H1 (cell line): Measurements from ENCODE around the gene CUX1. TPM values are rescaled to one million over a fixed set of nuclear protein-coding genes. Genes with fewer than 3 reads are reported as not detected.

Experiments used
- CTCF ChIA-PET: fragments of 300-600 bp; sonication (Branson Sonifier 250); formaldehyde crosslinking; loops from one replicate; lab custom pipeline; 2021; ENCODE audit not compliant: partially characterized antibody; lab: Charles Lee
- POLR2A ChIA-PET: fragments of 300-600 bp; sonication (Branson Sonifier 250); formaldehyde crosslinking; loops from one replicate; lab custom pipeline; 2021; ENCODE audit warnings: inconsistent platforms; ENCODE audit not compliant: partially characterized antibody; lab: Charles Lee
- DNase-seq, 2 experiments: peaks; one replicate each; pipeline versions ENCODE4 v3.0.0 to v3.0.0-alpha.2; 2010 to 2022; ENCODE audit warnings: low spot score in 2 of 2, low read depth in 1 of 2, mixed read lengths in 1 of 2
- FAIRE-seq: peaks from 2 replicates; lab custom pipeline; 2011; peaks lifted over from hg19 to GRCh38; lab: Jason Lieb, UNC
- H2AFZ ChIP-seq: 2 replicates; pipeline ENCODE4 v1.8.1; 2012; ENCODE audit warnings: low read length, inconsistent platforms
- H2AK5ac ChIP-seq: 2 replicates; pipeline ENCODE4 v1.6.1; 2013; ENCODE audit warnings: low read depth, low read length
- H2BK120ac ChIP-seq: replicated peaks from 2 replicates; pipeline ENCODE3; 2013; ENCODE audit warnings: low read depth, low read length, inconsistent platforms
- H2BK12ac ChIP-seq: 2 replicates; pipeline ENCODE4 v1.6.1; 2013; ENCODE audit warnings: low read depth, low read length
- H2BK15ac ChIP-seq: 2 replicates; pipeline ENCODE4 v1.6.1; 2013; ENCODE audit warnings: low read length
- H2BK20ac ChIP-seq: 2 replicates; pipeline ENCODE4 v1.6.1; 2013; ENCODE audit warnings: low read length
- H2BK5ac ChIP-seq: 2 replicates; pipeline ENCODE4 v1.6.1; 2013; ENCODE audit warnings: low read depth, low read length
- H3K14ac ChIP-seq: 2 replicates; pipeline ENCODE4 v1.6.1; 2013; ENCODE audit warnings: inconsistent platforms; ENCODE audit not compliant: insufficient read length
- H3K18ac ChIP-seq: 2 replicates; pipeline ENCODE4 v1.6.1; 2013; ENCODE audit warnings: low read length; ENCODE audit errors: extremely low read depth
- H3K23ac ChIP-seq: 2 replicates; pipeline ENCODE4 v1.6.1; 2013; ENCODE audit warnings: inconsistent platforms; ENCODE audit not compliant: insufficient read length
- H3K23me2 ChIP-seq: 2 replicates; pipeline ENCODE4 v1.6.1; 2013; ENCODE audit warnings: low read depth, low read length
- H3K27ac ChIP-seq: 2 replicates; pipeline ENCODE4 v1.6.1; 2011; ENCODE audit warnings: low read depth, low read length, inconsistent platforms
- H3K27me3 ChIP-seq, 4 experiments: replicated peaks in 1 of 4; 1 replicate in 1 of 4; 2 replicates in 3 of 4; pipeline versions ENCODE4 v1.6.1 to v1.8.1; 2011 to 2013; ENCODE audit warnings: low read length in 3 of 4, mild to moderate bottlenecking in 3 of 4, inconsistent platforms in 2 of 4, mixed read lengths in 2 of 4, moderate library complexity in 1 of 4; ENCODE audit not compliant: control insufficient read depth in 3 of 4, insufficient read depth in 3 of 4; ENCODE audit errors: extremely low read depth in 1 of 4
- H3K36me3 ChIP-seq, 4 experiments: 2 replicates each; pipeline versions ENCODE4 v1.6.1 to v1.8.1; 2011 to 2013; ENCODE audit warnings: mild to moderate bottlenecking in 4 of 4, low read length in 3 of 4, moderate library complexity in 2 of 4, control low read depth in 1 of 4, inconsistent platforms in 1 of 4; ENCODE audit not compliant: insufficient read depth in 4 of 4, control insufficient read depth in 2 of 4
- H3K4ac ChIP-seq: replicated peaks from 2 replicates; pipeline ENCODE3; 2013; ENCODE audit warnings: low read length, low read depth, mixed read lengths, inconsistent platforms; ENCODE audit not compliant: insufficient read length
- H3K4me1 ChIP-seq, 4 experiments: replicated peaks in 1 of 4; 1 replicate in 1 of 4; 2 replicates in 3 of 4; pipeline versions ENCODE4 v1.6.1 to v1.8.1; 2011 to 2013; ENCODE audit warnings: low read length in 3 of 4, inconsistent platforms in 2 of 4, mixed read lengths in 1 of 4; ENCODE audit not compliant: insufficient read depth in 4 of 4, control insufficient read depth in 3 of 4
- H3K4me2 ChIP-seq, 2 experiments: 2 replicates each; pipeline versions ENCODE4 v1.6.1 to v1.8.1; 2011 to 2013; ENCODE audit warnings: low read depth in 2 of 2, low read length in 2 of 2, control low read depth in 1 of 2, inconsistent platforms in 1 of 2, mild to moderate bottlenecking in 1 of 2; ENCODE audit not compliant: insufficient read depth in 1 of 2
- H3K4me3 ChIP-seq, 4 experiments: fragments of 200-600, 300-600 bp in 1 of 4; sonication (generic), shearing (Covaris generic), sonication (Bioruptor Twin) in 1 of 4; 2 replicates each; pipeline versions ENCODE4 v1.5.1 to v1.8.1; 2011 to 2016; ENCODE audit warnings: low read length in 4 of 4, low read depth in 3 of 4, control low read depth in 2 of 4, inconsistent platforms in 2 of 4, mild to moderate bottlenecking in 2 of 4, mixed read lengths in 1 of 4, moderate library complexity in 1 of 4; ENCODE audit not compliant: insufficient read depth in 2 of 4; ENCODE audit errors: extremely low read depth in 1 of 4
- H3K56ac ChIP-seq: replicated peaks from 2 replicates; pipeline ENCODE3; 2013; ENCODE audit warnings: low read depth, mild to moderate bottlenecking, mixed read lengths, low read length, inconsistent platforms; ENCODE audit not compliant: insufficient read length
- H3K79me1 ChIP-seq: 2 replicates; pipeline ENCODE4 v1.6.1; 2013; ENCODE audit warnings: low read depth, low read length, control low read depth
- H3K79me2 ChIP-seq, 2 experiments: 2 replicates each; pipeline versions ENCODE4 v1.6.1 to v1.8.1; 2012 to 2013; ENCODE audit warnings: low read length in 2 of 2, mild to moderate bottlenecking in 2 of 2, inconsistent platforms in 1 of 2; ENCODE audit not compliant: insufficient read depth in 2 of 2, control insufficient read depth in 1 of 2
- H3K9ac ChIP-seq, 4 experiments: replicated peaks in 1 of 4; 1 replicate in 1 of 4; 2 replicates in 3 of 4; pipeline versions ENCODE4 v1.6.1 to v1.8.1; 2011 to 2013; ENCODE audit warnings: low read depth in 3 of 4, low read length in 3 of 4, control low read depth in 2 of 4, mild to moderate bottlenecking in 2 of 4, moderate library complexity in 2 of 4, inconsistent platforms in 1 of 4; ENCODE audit errors: extremely low read depth in 1 of 4
- H3K9me3 ChIP-seq, 2 experiments: 2 replicates each; pipeline versions ENCODE4 v1.6.1 to v1.8.1; 2012 to 2013; ENCODE audit warnings: mild to moderate bottlenecking in 2 of 2, moderate library complexity in 2 of 2, control low read depth in 1 of 2, inconsistent platforms in 1 of 2, low read depth in 1 of 2, low read length in 1 of 2, mixed read lengths in 1 of 2; ENCODE audit not compliant: insufficient read depth in 2 of 2
- H4K20me1 ChIP-seq, 2 experiments: replicated peaks in 1 of 2; 2 replicates each; pipeline versions ENCODE3 to v1.8.1; 2011 to 2013; ENCODE audit warnings: inconsistent platforms in 2 of 2, low read length in 2 of 2, mild to moderate bottlenecking in 1 of 2; ENCODE audit not compliant: insufficient read depth in 2 of 2, control insufficient read depth in 1 of 2
- H4K5ac ChIP-seq: 2 replicates; pipeline ENCODE4 v1.6.1; 2013; ENCODE audit warnings: low read length, low read depth, mixed read lengths, inconsistent platforms; ENCODE audit not compliant: insufficient read length
- H4K8ac ChIP-seq: 2 replicates; pipeline ENCODE4 v1.8.0; 2013; ENCODE audit warnings: mild to moderate bottlenecking, moderate library complexity, low read length, inconsistent platforms; ENCODE audit not compliant: insufficient read depth; ENCODE audit errors: extremely low read depth
- H4K91ac ChIP-seq: replicated peaks from 2 replicates; pipeline ENCODE3; 2013; ENCODE audit warnings: low read length, mixed read lengths, inconsistent platforms; ENCODE audit not compliant: insufficient read length
- ATF3 ChIP-seq: IDR thresholded peaks from 2 replicates; pipeline ENCODE4 v1.6.1; 2011; ENCODE audit warnings: low read depth, mild to moderate bottlenecking, low read length; ENCODE audit not compliant: insufficient read depth
- CHD1 ChIP-seq: IDR thresholded peaks from 2 replicates; pipeline ENCODE4 v1.6.1; 2012; ENCODE audit warnings: low read depth, low read length, improper control_type of control experiment
- GABPA ChIP-seq: IDR thresholded peaks from 2 replicates; pipeline ENCODE4 v1.6.1; 2011; ENCODE audit warnings: mild to moderate bottlenecking, low read length, moderate library complexity, borderline replicate concordance; ENCODE audit not compliant: insufficient read depth
- HDAC6 ChIP-seq: IDR thresholded peaks from one replicate; pipeline ENCODE4 v1.7.1; 2012; ENCODE audit warnings: low read depth, mild to moderate bottlenecking, inconsistent platforms, low read length, moderate library complexity
- RAD21 ChIP-seq, 2 experiments: IDR thresholded peaks in 1 of 2; conservative IDR thresholded peaks in 1 of 2; 2 replicates each; pipeline ENCODE4 v1.6.1; 2011; ENCODE audit warnings: low read depth in 2 of 2, low read length in 2 of 2, improper control_type of control experiment in 1 of 2, inconsistent platforms in 1 of 2, mild to moderate bottlenecking in 1 of 2, moderate library complexity in 1 of 2
- TAF1 ChIP-seq: IDR thresholded peaks from 2 replicates; pipeline ENCODE4 v1.6.1; 2011; ENCODE audit warnings: mild to moderate bottlenecking, low read depth, low read length
- TAF7 ChIP-seq: optimal IDR thresholded peaks from 2 replicates; pipeline ENCODE3; 2011; ENCODE audit warnings: low read depth, mild to moderate bottlenecking, inconsistent platforms, low read length, moderate library complexity, borderline replicate concordance
- WGBS, 2 experiments: shearing (Covaris generic) in 1 of 2; methylation state at CpG; one replicate each; pipeline versions ENCODE4 v1.1.6 to v1.1.7; 2013 to 2015; ENCODE audit warnings: low lambda C conversion rate in 2 of 2, mixed read lengths in 2 of 2, inconsistent platforms in 1 of 2, low coverage in 1 of 2, missing lambda C conversion rate in 1 of 2; ENCODE audit not compliant: insufficient replicate concordance in 2 of 2, insufficient coverage in 1 of 2, insufficient read length in 1 of 2; ENCODE audit errors: extremely low coverage in 1 of 2, missing lambda C conversion rate in 1 of 2; 5-methylcytosine and 5-hydroxymethylcytosine counted together
- polyA plus RNA-seq, 7 experiments: library from polyadenylated mRNA; depleted of rRNA in 3 of 7; stranded (reverse) in 5 of 7; unstranded in 2 of 7; fragments of >200 nt in 5 of 7; fragments of 200-250 nt in 2 of 7; gene quantifications; 1 replicate in 5 of 7; 2 replicates in 1 of 7; 4 replicates in 1 of 7; pipeline versions ENCODE4 v1.2.1 to v1.2.3, GENCODE V29; 2011 to 2013; ENCODE audit warnings: missing spikeins in 2 of 7, mixed read lengths in 2 of 7
- total RNA-seq: library from RNA; stranded (reverse); fragmentation: NEBNext Ultra II Directional; extraction: Animal tissue kit (Norgen Biotek cat#: 25700); gene quantifications from 2 replicates; pipeline ENCODE4 v1.2.1, GENCODE V29; 2021

Gene CUX1
- total and polyA plus RNA-seq, 2 of the 8 experiments (the other 6 are each of a cell fraction or from before 2014, with no cell fraction given) = 21.6 to 65.9 TPM

DNA sequence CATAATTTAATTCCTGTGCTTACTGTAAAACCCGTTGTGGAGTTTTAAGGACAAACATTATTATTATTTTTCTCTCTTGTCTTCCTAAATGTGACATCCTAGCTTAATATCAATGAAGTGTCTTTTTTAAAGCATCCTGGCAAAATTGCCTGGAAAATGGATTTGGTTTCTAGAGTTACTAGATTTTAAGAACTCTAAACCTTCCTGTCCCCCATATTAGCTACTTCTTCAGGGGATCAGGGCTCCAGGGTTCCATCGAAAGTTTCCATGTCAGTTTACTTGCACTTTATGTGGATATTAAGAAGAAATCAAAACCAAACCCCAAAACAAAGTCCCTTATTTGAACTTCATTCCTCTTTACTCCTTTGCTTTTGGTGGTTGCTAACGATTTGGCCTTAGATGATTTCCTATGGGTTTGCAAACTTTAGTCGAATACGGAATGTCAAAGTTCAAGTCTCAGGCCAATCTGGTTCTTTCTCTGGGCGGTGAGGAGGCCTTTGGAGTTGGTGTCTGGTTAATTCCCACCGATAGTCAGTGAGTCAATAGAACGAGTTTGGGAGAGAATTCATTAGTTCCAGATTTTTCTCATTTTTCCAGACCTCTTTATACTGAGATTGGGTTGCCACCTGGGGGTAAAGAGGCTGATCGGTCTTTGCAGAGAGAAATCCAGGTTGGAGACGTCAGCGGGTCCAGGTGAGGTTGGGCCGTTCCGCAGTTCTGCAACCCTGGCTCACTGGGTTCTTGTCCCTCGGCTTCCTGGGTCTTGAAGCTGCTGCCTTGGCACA is 1.1 kb downstream of the CUX1 start:
- Histone ChIP-seq H3K23me2 (peaks cover 11% of the 10 kb centered on the region; the same call in 1 of the 2 replicates), H3K14ac (no peak overlapping the region), H3K27ac (no peak overlapping the region), H4K8ac (no peak overlapping the region), H2BK15ac (no peak overlapping the region), H3K4me3 (peak overlapping the region in 1 of 4 experiments; percentile 81; a peak in 3 of 8 replicates), H2AK5ac (no peak overlapping the region), H3K9ac (no peak overlapping the region), H3K23ac (no peak overlapping the region), H4K91ac (no peak overlapping the region), H3K4ac (no peak overlapping the region), H3K79me1 (peaks cover 5% of the 10 kb centered on the region; the same call in 1 of the 2 replicates), H3K56ac (no peak overlapping the region), H3K27me3 (peaks cover 0 to 14% (median 7%) of the 10 kb centered on the region in 4 experiments; a peak in 6 of 7 replicates), H2AFZ (no peak overlapping the region), H4K5ac (no peak overlapping the region), H2BK120ac (no peak overlapping the region), H3K36me3 (no peaks in the 10 kb centered on the region; a peak in 1 of 8 replicates), H3K18ac (peak overlapping the region; percentile 15), H4K20me1 (peaks cover 18 to 19% of the 10 kb centered on the region in 2 experiments), H3K79me2 (peaks cover 30 to 69% of the 10 kb centered on the region in 2 experiments), H3K4me1 (peaks cover 13 to 29% (median 15%) of the 10 kb centered on the region in 4 experiments), H2BK5ac (no peak overlapping the region), H3K4me2 (peak overlapping the region; percentile 74), H3K9me3 (no peaks in the 10 kb centered on the region), H2BK12ac (no peak overlapping the region), H2BK20ac (no peak overlapping the region)
- 57% methylated on average over 14 of the region's 14 CpGs; no CpG with 5 or more reads in 1 of the 2 experiments for WGBS, 2 experiments
- ChIA-PET CTCF (interaction anchor here (0.6 to 3.0 kb wide), 7 partner anchors 11 to 132 kb away, joined by 3 to 13 read pairs (median 3); no protein-coding TSS in a partner anchor), POLR2A (interaction anchor here (0.7 to 2.6 kb wide), 8 partner anchors 8 to 244 kb away, joined by 3 to 12 read pairs (median 6); no protein-coding TSS in a partner anchor)
- no peak for DNase-seq
- no peak for FAIRE-seq
- TF ChIP-seq HDAC6 = no peak
- no peak for TF ChIP-seq TAF7
- no peak for TF ChIP-seq CHD1
- TF ChIP-seq ATF3 = no peak
- TF ChIP-seq RAD21 (IDR thresholded peaks at IDR 0.05 in 1 of 2, conservative IDR thresholded peaks at IDR 0.05 in 1 of 2; ENCODE audit: low read depth in 2 of 2, low read length in 2 of 2) = no peak
- TF ChIP-seq TAF1 = no peak
- TF ChIP-seq GABPA = no peak
